Activated CD4-positive, alpha-beta T cell treated with anti-CD3 and anti-CD28 coated beads, Interleukin-2, amount 10 ng/mL, durations not matched to agents 24 days and 14 days (primary cell): ENCODE measurements around the gene RPL37A. TPM values are rescaled to one million over a fixed set of nuclear protein-coding genes. Genes with fewer than 3 reads are reported as not detected.

Experiments
- DNase-seq: peaks from one replicate; pipeline ENCODE4 v3.0.0; 2022
- H3K27ac Mint-ChIP-seq: one replicate; pipeline ENCODE4 v1.8.0; 2022; ENCODE audit warnings: mild to moderate bottlenecking, mixed read lengths
- H3K27me3 Mint-ChIP-seq: one replicate; pipeline ENCODE4 v1.8.0; 2022; ENCODE audit warnings: mixed read lengths
- H3K36me3 Mint-ChIP-seq: one replicate; pipeline ENCODE4 v1.8.0; 2022; ENCODE audit warnings: low read depth, mild to moderate bottlenecking, mixed read lengths
- H3K4me1 Mint-ChIP-seq: one replicate; pipeline ENCODE4 v1.8.0; 2021; ENCODE audit warnings: mixed read lengths
- H3K4me3 Mint-ChIP-seq: one replicate; pipeline ENCODE4 v1.8.0; 2022; ENCODE audit warnings: mild to moderate bottlenecking, moderate library complexity, mixed read lengths
- H3K9me3 Mint-ChIP-seq: one replicate; pipeline ENCODE4 v1.8.0; 2021; ENCODE audit warnings: mixed read lengths
- intact Hi-C: fragments of 100-400 bp; cut with micrococcal nuclease; formaldehyde crosslinking; loops from one replicate; pipeline ENCODE4 v1.15.1; 2023
- total RNA-seq: library from RNA; stranded (reverse); gene quantifications from 2 replicates; pipeline ENCODE4 v1.2.3, GENCODE V29; 2022

Gene RPL37A
- total RNA-seq, 1 donor from 2014 or later, result 3,125 TPM

GRCh38 chr2:216535454-216535995, 36.9 kb downstream of the RPL37A start:
- Mint-ChIP-seq H3K4me1 (peaks cover 7% of the 10 kb centered on the region), H3K36me3 (no peaks in the 10 kb centered on the region), H3K27ac (no peak overlapping the region), H3K27me3 (no peaks in the 10 kb centered on the region), H3K9me3 (no peaks in the 10 kb centered on the region), H3K4me3 (no peak overlapping the region)
- DNase-seq, result no peak
- intact Hi-C loops, result no loop called here

DNA sequence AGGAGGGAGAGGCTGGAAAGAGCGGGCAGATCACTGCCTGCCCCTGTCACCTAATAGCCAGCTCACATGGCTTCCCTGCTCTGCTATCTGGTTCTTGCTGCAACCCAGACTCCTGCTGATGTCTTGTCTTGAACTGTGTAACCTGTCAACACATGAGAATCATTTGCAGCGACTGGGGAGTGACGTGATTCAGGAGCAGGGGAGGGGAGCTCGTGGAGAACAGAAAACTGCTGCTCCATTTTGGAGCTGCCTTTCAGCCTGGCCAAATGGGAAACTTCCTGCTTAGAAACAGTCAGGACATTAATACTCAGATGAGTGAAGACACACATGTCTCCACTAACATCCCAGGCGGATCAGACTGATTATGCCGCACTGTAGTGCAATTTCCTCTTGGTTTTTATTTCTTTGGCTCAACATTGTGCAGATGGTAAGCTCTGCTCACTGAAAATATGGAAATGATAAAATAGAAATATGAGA, 38.1 kb downstream of the RPL37A start:
- intact Hi-C loops, result no loop called here
- no peaks in the 10 kb centered on the region for H3K36me3 Mint-ChIP-seq
- H3K27me3 Mint-ChIP-seq, result no peaks in the 10 kb centered on the region
- no peak overlapping the region for H3K27ac Mint-ChIP-seq
- H3K4me1 Mint-ChIP-seq, result peaks cover 7% of the 10 kb centered on the region
- DNase-seq, result no peak
- no peaks in the 10 kb centered on the region for H3K9me3 Mint-ChIP-seq
- H3K4me3 Mint-ChIP-seq, result no peak overlapping the region

GRCh38 chr2:216537366-216537765, 38.7 kb downstream of the RPL37A start:
- H3K27ac Mint-ChIP-seq, result no peak overlapping the region
- DNase-seq, result no peak
- H3K4me1 Mint-ChIP-seq, result peaks cover 7% of the 10 kb centered on the region
- no peaks in the 10 kb centered on the region for H3K27me3 Mint-ChIP-seq
- no peak overlapping the region for H3K4me3 Mint-ChIP-seq
- H3K36me3 Mint-ChIP-seq, result no peaks in the 10 kb centered on the region
- intact Hi-C loops, result no loop called here
- no peaks in the 10 kb centered on the region for H3K9me3 Mint-ChIP-seq

DNA sequence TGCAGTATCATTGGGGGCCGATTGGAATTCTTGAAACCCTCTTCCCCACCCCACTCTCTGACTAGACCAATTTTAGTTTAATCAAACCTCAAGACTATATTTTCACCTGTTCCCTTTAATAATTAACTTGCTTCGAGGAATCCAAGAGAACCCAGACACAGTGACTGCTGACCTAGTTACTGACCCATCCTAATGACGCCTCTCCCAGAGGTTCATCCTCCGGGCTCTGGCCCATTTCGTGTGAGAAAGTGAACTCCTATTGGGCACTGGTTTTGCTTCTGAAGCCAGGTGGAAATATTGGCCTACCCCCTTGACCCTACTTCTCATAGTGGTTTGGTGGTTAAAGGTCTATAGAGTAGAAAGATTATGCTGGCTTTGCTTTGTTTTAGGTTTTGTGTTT, 39.9 kb downstream of the RPL37A start:
- H3K36me3 Mint-ChIP-seq, result no peaks in the 10 kb centered on the region
- DNase-seq, result no peak
- no peak overlapping the region for H3K4me3 Mint-ChIP-seq
- H3K9me3 Mint-ChIP-seq, result no peaks in the 10 kb centered on the region
- peaks cover 7% of the 10 kb centered on the region for H3K4me1 Mint-ChIP-seq
- H3K27ac Mint-ChIP-seq, result no peak overlapping the region
- no peaks in the 10 kb centered on the region for H3K27me3 Mint-ChIP-seq
- intact Hi-C loops, result no loop called here

GRCh38 chr2:216539120-216539519, 40.5 kb downstream of the RPL37A start:
- H3K4me3 Mint-ChIP-seq, result no peak overlapping the region
- no peaks in the 10 kb centered on the region for H3K36me3 Mint-ChIP-seq
- no peak for DNase-seq
- H3K27me3 Mint-ChIP-seq, result no peaks in the 10 kb centered on the region
- H3K9me3 Mint-ChIP-seq, result no peaks in the 10 kb centered on the region
- H3K4me1 Mint-ChIP-seq, result peaks cover 7% of the 10 kb centered on the region
- H3K27ac Mint-ChIP-seq, result no peak overlapping the region
- intact Hi-C loops, result no loop called here

DNA sequence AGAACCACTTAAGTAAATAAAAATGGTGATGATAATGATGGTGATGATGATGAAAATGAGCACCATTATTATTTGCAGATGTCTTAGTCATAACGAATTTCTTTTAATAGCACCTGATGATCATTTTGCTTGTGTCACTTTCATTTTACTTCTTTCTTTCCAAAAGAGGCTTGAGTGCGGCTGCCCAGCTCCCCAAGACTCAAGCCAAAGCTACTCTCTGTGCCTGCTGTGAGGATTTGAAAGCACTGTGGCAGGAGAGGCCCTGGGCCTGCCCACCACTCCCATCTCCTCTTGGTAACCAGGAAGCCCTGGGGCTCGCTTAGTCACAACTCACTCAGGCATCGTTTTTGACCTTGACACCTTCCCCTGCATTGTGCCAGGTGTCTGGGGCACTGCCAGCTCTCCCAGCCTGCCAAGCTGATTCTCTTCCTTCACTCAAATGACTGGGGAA, 41.2 kb downstream of the RPL37A start:
- no peak overlapping the region for H3K27ac Mint-ChIP-seq
- peaks cover 3% of the 10 kb centered on the region for H3K27me3 Mint-ChIP-seq
- no peaks in the 10 kb centered on the region for H3K36me3 Mint-ChIP-seq
- DNase-seq, result no peak
- peaks cover 7% of the 10 kb centered on the region for H3K4me1 Mint-ChIP-seq
- no peak overlapping the region for H3K4me3 Mint-ChIP-seq
- intact Hi-C loops, result no loop called here
- H3K9me3 Mint-ChIP-seq, result no peaks in the 10 kb centered on the region

DNA sequence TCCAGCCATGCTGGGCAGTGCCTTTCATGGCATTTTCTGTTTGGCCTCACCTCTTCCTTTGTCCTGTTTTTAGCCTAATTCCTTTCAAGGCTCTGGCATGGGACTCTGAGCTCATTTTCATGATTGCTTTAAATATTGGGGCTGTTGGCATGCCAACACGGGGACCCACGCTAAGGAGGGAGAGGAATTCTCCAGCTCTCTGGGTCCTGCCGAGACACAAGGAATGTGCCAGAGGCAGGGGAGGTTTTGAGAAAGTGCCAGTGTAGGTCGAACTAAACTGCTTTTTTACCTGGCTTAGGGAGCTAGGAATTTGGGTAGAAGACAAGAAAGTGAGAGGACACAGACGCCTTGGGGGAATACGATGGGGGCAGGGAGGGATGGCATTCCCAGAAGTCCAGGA, 42.3 kb downstream of the RPL37A start:
- intact Hi-C loops, result no loop called here

GRCh38 chr2:216541505-216541904, 42.9 kb downstream of the RPL37A start:
- no peak for DNase-seq
- H3K36me3 Mint-ChIP-seq, result no peaks in the 10 kb centered on the region
- no peak overlapping the region for H3K27ac Mint-ChIP-seq
- H3K27me3 Mint-ChIP-seq, result peaks cover 11% of the 10 kb centered on the region
- intact Hi-C loops, result no loop called here
- H3K4me1 Mint-ChIP-seq, result no peaks in the 10 kb centered on the region
- no peaks in the 10 kb centered on the region for H3K9me3 Mint-ChIP-seq
- no peak overlapping the region for H3K4me3 Mint-ChIP-seq

More for the DNA sequence above, 42.3 kb downstream of the RPL37A start:
- H3K36me3 Mint-ChIP-seq, result no peaks in the 10 kb centered on the region
- no peak overlapping the region for H3K4me3 Mint-ChIP-seq
- H3K27me3 Mint-ChIP-seq, result peaks cover 11% of the 10 kb centered on the region
- H3K9me3 Mint-ChIP-seq, result no peaks in the 10 kb centered on the region
- no peak overlapping the region for H3K27ac Mint-ChIP-seq
- DNase-seq, result no peak
- no peaks in the 10 kb centered on the region for H3K4me1 Mint-ChIP-seq

- Mint-ChIP-seq H3K27me3 (peaks cover 16% of the 10 kb centered on the region), H3K4me1 (no peaks in the 10 kb centered on the region), H3K27ac (no peak overlapping the region), H3K4me3 (no peak overlapping the region), H3K9me3 (no peaks in the 10 kb centered on the region), H3K36me3 (no peaks in the 10 kb centered on the region)
- no peak for DNase-seq
- intact Hi-C loops, result no loop called here
These were observed 46.7 kb downstream of the RPL37A start for GRCh38 chr2:216545359-216545758.

DNA sequence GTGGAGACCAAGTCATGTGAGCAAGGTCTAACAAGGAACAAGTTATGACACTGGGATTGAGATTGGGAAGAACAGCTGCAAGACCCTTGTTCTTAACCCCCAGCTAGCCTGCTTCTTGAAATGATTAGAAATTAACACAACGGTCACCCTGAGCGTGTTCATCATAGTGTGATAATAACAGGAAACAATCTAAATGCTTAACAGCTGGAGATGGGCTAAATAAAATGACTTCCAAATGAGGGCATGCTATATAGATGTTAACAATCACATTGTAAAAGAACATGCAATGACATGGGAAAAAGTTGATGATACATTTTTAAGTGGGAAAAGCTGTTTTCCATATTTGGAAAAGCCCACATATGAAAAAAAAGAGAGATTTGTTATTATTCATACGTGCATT, 47.6 kb downstream of the RPL37A start:
- Mint-ChIP-seq H3K27me3 (peaks cover 16% of the 10 kb centered on the region), H3K4me1 (no peaks in the 10 kb centered on the region), H3K36me3 (no peaks in the 10 kb centered on the region), H3K9me3 (no peaks in the 10 kb centered on the region), H3K4me3 (no peak overlapping the region), H3K27ac (no peak overlapping the region)
- DNase-seq, result no peak
- intact Hi-C loops, result no loop called here

DNA sequence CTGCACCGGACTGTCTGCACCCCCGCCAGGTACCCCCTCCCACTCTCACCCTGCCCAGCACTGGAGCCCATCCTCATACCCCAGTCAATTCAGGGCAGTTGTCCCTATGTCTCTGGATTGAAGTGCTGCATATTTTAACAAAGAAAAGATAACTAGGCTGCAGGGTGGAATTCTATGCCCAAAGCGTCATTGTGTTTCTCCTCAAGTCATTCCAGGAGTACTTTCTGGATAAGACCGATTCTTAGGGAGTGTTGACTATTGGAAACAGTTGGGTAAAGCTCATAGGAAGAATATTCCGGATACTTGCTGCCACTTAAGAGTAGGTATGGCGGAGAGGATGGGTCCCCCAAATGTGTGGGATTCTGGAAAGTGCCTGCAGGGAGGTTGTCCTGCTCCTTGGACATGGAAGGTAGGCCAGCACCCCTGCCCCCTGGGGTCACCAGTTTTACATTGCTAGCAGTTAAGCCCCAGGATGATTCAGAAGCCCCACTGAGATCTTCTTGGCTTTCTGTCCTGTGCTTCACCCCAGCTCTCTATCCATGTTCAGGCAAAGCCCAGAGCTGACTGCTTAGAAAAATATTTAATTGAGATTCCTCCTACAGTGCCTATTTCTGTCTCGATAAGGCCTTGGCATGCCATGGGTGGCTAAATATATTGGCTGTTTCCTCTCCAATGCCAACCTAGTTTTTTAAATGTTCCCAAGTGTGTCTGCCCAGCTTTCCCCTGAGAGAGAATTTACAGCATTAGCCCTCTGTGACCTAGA, 48.2 kb downstream of the RPL37A start:
- peaks cover 16% of the 10 kb centered on the region for H3K27me3 Mint-ChIP-seq
- no peak overlapping the region for H3K27ac Mint-ChIP-seq
- intact Hi-C loops, result no loop called here
- no peaks in the 10 kb centered on the region for H3K36me3 Mint-ChIP-seq
- no peak for DNase-seq
- no peaks in the 10 kb centered on the region for H3K9me3 Mint-ChIP-seq
- no peaks in the 10 kb centered on the region for H3K4me1 Mint-ChIP-seq
- no peak overlapping the region for H3K4me3 Mint-ChIP-seq

GRCh38 chr2:216548901-216549331, 50.3 kb downstream of the RPL37A start:
- Mint-ChIP-seq H3K36me3 (no peaks in the 10 kb centered on the region), H3K4me3 (no peak overlapping the region), H3K4me1 (no peaks in the 10 kb centered on the region), H3K27me3 (peaks cover 16% of the 10 kb centered on the region), H3K27ac (no peak overlapping the region), H3K9me3 (no peaks in the 10 kb centered on the region)
- no peak for DNase-seq
- intact Hi-C loops, result no loop called here

GRCh38 chr2:216549926-216550690, 51.5 kb downstream of the RPL37A start:
- Mint-ChIP-seq H3K27ac (no peak overlapping the region), H3K27me3 (peaks cover 11% of the 10 kb centered on the region), H3K9me3 (no peaks in the 10 kb centered on the region), H3K36me3 (no peaks in the 10 kb centered on the region), H3K4me1 (peaks cover 2% of the 10 kb centered on the region), H3K4me3 (no peak overlapping the region)
- intact Hi-C loops, result no loop called here
- no peak for DNase-seq
